Measurements from ENCODE around the gene HNRNPUL1. TPM values are rescaled to one million over a fixed set of nuclear protein-coding genes. Genes with fewer than 3 reads are reported as not detected.

Gene HNRNPUL1
- total and polyA plus RNA-seq, 3 donors from 2014 or later, result 192 to 230 (median 197) TPM

- Histone ChIP-seq H3K36me3 (ENCODE audit: low read depth, missing control alignments) (no peaks in the 10 kb centered on the region), H3K4me3 (no peak overlapping the region), H3K9me3 (no peaks in the 10 kb centered on the region), H3K27ac (no peak overlapping the region), H3K4me1 (peaks cover 10% of the 10 kb centered on the region), H3K27me3 (no peaks in the 10 kb centered on the region)
- no peak for DNase-seq
- TF ChIP-seq, protein P1, sequence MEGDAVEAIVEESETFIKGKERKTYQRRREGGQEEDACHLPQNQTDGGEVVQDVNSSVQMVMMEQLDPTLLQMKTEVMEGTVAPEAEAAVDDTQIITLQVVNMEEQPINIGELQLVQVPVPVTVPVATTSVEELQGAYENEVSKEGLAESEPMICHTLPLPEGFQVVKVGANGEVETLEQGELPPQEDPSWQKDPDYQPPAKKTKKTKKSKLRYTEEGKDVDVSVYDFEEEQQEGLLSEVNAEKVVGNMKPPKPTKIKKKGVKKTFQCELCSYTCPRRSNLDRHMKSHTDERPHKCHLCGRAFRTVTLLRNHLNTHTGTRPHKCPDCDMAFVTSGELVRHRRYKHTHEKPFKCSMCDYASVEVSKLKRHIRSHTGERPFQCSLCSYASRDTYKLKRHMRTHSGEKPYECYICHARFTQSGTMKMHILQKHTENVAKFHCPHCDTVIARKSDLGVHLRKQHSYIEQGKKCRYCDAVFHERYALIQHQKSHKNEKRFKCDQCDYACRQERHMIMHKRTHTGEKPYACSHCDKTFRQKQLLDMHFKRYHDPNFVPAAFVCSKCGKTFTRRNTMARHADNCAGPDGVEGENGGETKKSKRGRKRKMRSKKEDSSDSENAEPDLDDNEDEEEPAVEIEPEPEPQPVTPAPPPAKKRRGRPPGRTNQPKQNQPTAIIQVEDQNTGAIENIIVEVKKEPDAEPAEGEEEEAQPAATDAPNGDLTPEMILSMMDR (IDR thresholded peaks at IDR 0.05), result no peak
- TF ChIP-seq POLR2A (IDR thresholded peaks at IDR 0.05), result no peak
- intact Hi-C loops (cut with DNase I; ENCODE audit: low total_unique reads), result no loop called here
- WGBS, 2 donors, result 70 to 73% methylated on average over 4 of the region's 4 CpGs
These were observed 66.3 kb downstream of the HNRNPUL1 start for GRCh38 chr19:41330481-41330880.

GRCh38 chr19:41330946-41331678 lies 66.9 kb downstream of the HNRNPUL1 start:
- no peak overlapping the region for H3K4me3 ChIP-seq
- H3K9me3 ChIP-seq, result no peaks in the 10 kb centered on the region
- H3K36me3 ChIP-seq (ENCODE audit: low read depth, missing control alignments), result no peaks in the 10 kb centered on the region
- H3K27me3 ChIP-seq, result no peaks in the 10 kb centered on the region
- no peak overlapping the region for H3K27ac ChIP-seq
- peaks cover 3% of the 10 kb centered on the region for H3K4me1 ChIP-seq
- DNase-seq, result no peak
- TF ChIP-seq, protein P1 (IDR thresholded peaks at IDR 0.05), result no peak
- TF ChIP-seq POLR2A (IDR thresholded peaks at IDR 0.05), result no peak
- intact Hi-C loops (cut with DNase I; ENCODE audit: low total_unique reads), result no loop called here
- 60 to 66% methylated on average over 17 to 47 of the region's 47 CpGs for WGBS, 2 donors

- intact Hi-C loops (cut with DNase I; ENCODE audit: low total_unique reads), result no loop called here
- TF ChIP-seq, protein P1 (IDR thresholded peaks at IDR 0.05), result no peak
- TF ChIP-seq POLR2A (IDR thresholded peaks at IDR 0.05), result no peak
These were observed 67.8 kb downstream of the HNRNPUL1 start for GRCh38 chr19:41332000-41332399.

GRCh38 chr19:41332468-41332867 lies 68.3 kb downstream of the HNRNPUL1 start:
- no peak for DNase-seq
- WGBS, 2 donors, result 74 to 85% methylated on average over 5 of the region's 5 CpGs
- Histone ChIP-seq H3K27me3 (no peaks in the 10 kb centered on the region), H3K36me3 (ENCODE audit: low read depth, missing control alignments) (no peaks in the 10 kb centered on the region), H3K4me3 (no peak overlapping the region), H3K4me1 (no peaks in the 10 kb centered on the region), H3K27ac (no peak overlapping the region), H3K9me3 (no peaks in the 10 kb centered on the region)
- intact Hi-C loops (cut with DNase I; ENCODE audit: low total_unique reads), result no loop called here
- TF ChIP-seq, protein P1 (IDR thresholded peaks at IDR 0.05), result no peak
- no peak for TF ChIP-seq POLR2A (IDR thresholded peaks at IDR 0.05)

More at GRCh38 chr19:41332000-41332399, 67.8 kb downstream of the HNRNPUL1 start:
- Histone ChIP-seq H3K4me1 (no peaks in the 10 kb centered on the region), H3K36me3 (ENCODE audit: low read depth, missing control alignments) (no peaks in the 10 kb centered on the region), H3K9me3 (no peaks in the 10 kb centered on the region), H3K27me3 (no peaks in the 10 kb centered on the region), H3K4me3 (no peak overlapping the region), H3K27ac (no peak overlapping the region)
- 63 to 88% methylated on average over 16 of the region's 16 CpGs for WGBS, 2 donors
- no peak for DNase-seq

GRCh38 chr19:41334793-41335192 lies 70.6 kb downstream of the HNRNPUL1 start:
- no peak for DNase-seq
- Histone ChIP-seq H3K4me1 (no peaks in the 10 kb centered on the region), H3K27ac (no peak overlapping the region), H3K27me3 (no peaks in the 10 kb centered on the region), H3K9me3 (no peaks in the 10 kb centered on the region), H3K36me3 (ENCODE audit: low read depth, missing control alignments) (no peaks in the 10 kb centered on the region), H3K4me3 (no peak overlapping the region)
- no peak for TF ChIP-seq POLR2A (IDR thresholded peaks at IDR 0.05)
- TF ChIP-seq, protein P1 (IDR thresholded peaks at IDR 0.05), result no peak
- WGBS, 2 donors, result 78 to 86% methylated on average over 5 of the region's 5 CpGs
- intact Hi-C loops (cut with DNase I; ENCODE audit: low total_unique reads), result no loop called here
